Ascending aorta (tissue), 2 donors: Measurements from ENCODE around the gene RPS19BP1. TPM values are rescaled to one million over a fixed set of nuclear protein-coding genes. Genes with fewer than 3 reads are reported as not detected.

ENCODE experiments used
- DNase-seq, 2 donors: peaks; one replicate each; pipeline ENCODE4 v3.0.0-alpha.2; 2019; ENCODE audit warnings: low spot score in 2 of 2
- H3K27ac ChIP-seq, 2 donors: fragments of 200-600 bp; sonication (generic); one replicate each; pipeline ENCODE4 v1.5.1; 2016 to 2017; ENCODE audit warnings: mild to moderate bottlenecking in 1 of 2
- H3K27me3 ChIP-seq: fragments of 200-600 bp; sonication (generic); one replicate; pipeline ENCODE4 v1.5.1; 2017
- H3K36me3 ChIP-seq, 2 donors: fragments of 200-600 bp; sonication (generic); one replicate each; pipeline ENCODE4 v1.5.1; 2016
- H3K4me1 ChIP-seq, 2 donors: fragments of 200-600 bp; sonication (generic); one replicate each; pipeline ENCODE4 v1.5.1; 2016 to 2017; ENCODE audit warnings: mild to moderate bottlenecking in 1 of 2
- H3K4me3 ChIP-seq, 2 donors: fragments of 200-600 bp; sonication (generic); one replicate each; pipeline ENCODE4 v1.5.1; 2016 to 2017; ENCODE audit warnings: mild to moderate bottlenecking in 1 of 2
- H3K9me3 ChIP-seq, 2 donors: fragments of 200-600 bp; sonication (generic); one replicate each; pipeline ENCODE4 v1.5.1; 2016
- CTCF ChIP-seq, 3 experiments: fragments of 200-600 bp in 2 of 3; fragments of 450-650 bp in 1 of 3; sonication (generic) in 2 of 3; IDR thresholded peaks; one replicate each; pipeline ENCODE4 v1.5.1; 2016 to 2019; ENCODE audit warnings: antibody characterized with exemption in 3 of 3, mild to moderate bottlenecking in 1 of 3, moderate library complexity in 1 of 3
- intact Hi-C: fragments of 100-400 bp; cut with DNase I; formaldehyde crosslinking; loops from one replicate; pipeline ENCODE4 v1.15.1; 2023
- total RNA-seq: library from RNA; depleted of rRNA; stranded (reverse); fragments of >200 nt; gene quantifications from one replicate; pipeline ENCODE4 v1.1.0, GENCODE V29; 2016

The RPS19BP1 gene
- total RNA-seq, 1 donor from 2014 or later: 218 TPM

- H3K9me3 ChIP-seq: no peaks in the 10 kb centered on the region
- TF ChIP-seq CTCF (IDR thresholded peaks at IDR 0.05): peak in 1 of 3 experiments; percentile 3
- peak within 1 kb of the TSS; percentile 100 for H3K27ac ChIP-seq
- peaks cover 51 to 64% of the 10 kb centered on the region in 2 donors for H3K36me3 ChIP-seq
- H3K4me1 ChIP-seq: peaks cover 27 to 37% of the 10 kb centered on the region in 2 donors
- H3K27me3 ChIP-seq: no peaks in the 10 kb centered on the region
- H3K4me3 ChIP-seq: peak within 1 kb of the TSS; percentile 92 to 100
- intact Hi-C loops: loop anchor here (1.0 to 5.0 kb wide), 4 partner anchors 9 to 203 kb away; partner anchors contain the start of genes MIEF1, RPL3 and RPS19BP1
- DNase-seq: peak in 1 of 2 donors; percentile 93
Measured at GRCh38 chr22:39520226-39521105, 12.1 kb downstream of the RPS19BP1 start, which contains the start of gene ATF4. Gene ATF4 (plus strand): TSS chr22:39520562. CDS start chr22:39521446, 884 bp downstream.

- H3K27ac ChIP-seq: peak overlapping the region; percentile 100
- no peaks in the 10 kb centered on the region for H3K27me3 ChIP-seq
- H3K36me3 ChIP-seq: peaks cover 52 to 64% of the 10 kb centered on the region in 2 donors
- peak in 2 of 3 experiments; percentile 29 to 56 for TF ChIP-seq CTCF (IDR thresholded peaks at IDR 0.05)
- peaks cover 27 to 32% of the 10 kb centered on the region in 2 donors for H3K4me1 ChIP-seq
- intact Hi-C loops: loop anchor here (1.0 to 5.0 kb wide), 4 partner anchors 13 to 202 kb away; partner anchors contain the start of genes MIEF1, RPL3 and RPS19BP1
- no peaks in the 10 kb centered on the region for H3K9me3 ChIP-seq
- peak; percentile 95 to 99 for DNase-seq
- H3K4me3 ChIP-seq: peak overlapping the region; percentile 92 to 100
Measured at GRCh38 chr22:39519681-39520225, 12.8 kb downstream of the RPS19BP1 start.

GRCh38 chr22:39518996-39519680 is 13.4 kb downstream of the RPS19BP1 start:
- TF ChIP-seq CTCF (IDR thresholded peaks at IDR 0.05): no peak
- peak overlapping the region; percentile 100 for H3K27ac ChIP-seq
- intact Hi-C loops: loop anchor here (5.0 kb wide), 1 partner anchor 87 kb away; no protein-coding TSS in a partner anchor
- no peak for DNase-seq
- peaks cover 51 to 62% of the 10 kb centered on the region in 2 donors for H3K36me3 ChIP-seq
- H3K4me3 ChIP-seq: peak overlapping the region; percentile 92 to 100
- H3K27me3 ChIP-seq: no peaks in the 10 kb centered on the region
- peaks cover 24 to 26% of the 10 kb centered on the region in 2 donors for H3K4me1 ChIP-seq
- H3K9me3 ChIP-seq: no peaks in the 10 kb centered on the region

GRCh38 chr22:39518144-39518786 is 14.3 kb downstream of the RPS19BP1 start:
- peaks cover 18 to 22% of the 10 kb centered on the region in 2 donors for H3K4me1 ChIP-seq
- H3K27me3 ChIP-seq: no peaks in the 10 kb centered on the region
- TF ChIP-seq CTCF (IDR thresholded peaks at IDR 0.05): no peak
- H3K27ac ChIP-seq: peak overlapping the region; percentile 100
- DNase-seq: no peak
- intact Hi-C loops: loop anchor here (5.0 kb wide), 1 partner anchor 86 kb away; no protein-coding TSS in a partner anchor
- H3K9me3 ChIP-seq: no peaks in the 10 kb centered on the region
- H3K36me3 ChIP-seq: peaks cover 52 to 63% of the 10 kb centered on the region in 2 donors
- no peak overlapping the region for H3K4me3 ChIP-seq

- H3K27ac ChIP-seq: no peak overlapping the region
- no peak overlapping the region for H3K4me3 ChIP-seq
- TF ChIP-seq CTCF (IDR thresholded peaks at IDR 0.05): no peak
- intact Hi-C loops: loop anchor here (5.0 kb wide), 1 partner anchor 85 kb away; no protein-coding TSS in a partner anchor
- H3K27me3 ChIP-seq: no peaks in the 10 kb centered on the region
- H3K36me3 ChIP-seq: peaks cover 51 to 61% of the 10 kb centered on the region in 2 donors
- peaks cover 10 to 16% of the 10 kb centered on the region in 2 donors for H3K4me1 ChIP-seq
- no peak for DNase-seq
- no peaks in the 10 kb centered on the region for H3K9me3 ChIP-seq
Measured at GRCh38 chr22:39517470-39517869, 15.1 kb downstream of the RPS19BP1 start.
